Measurements from ENCODE around the gene TACSTD2.

DNA sequence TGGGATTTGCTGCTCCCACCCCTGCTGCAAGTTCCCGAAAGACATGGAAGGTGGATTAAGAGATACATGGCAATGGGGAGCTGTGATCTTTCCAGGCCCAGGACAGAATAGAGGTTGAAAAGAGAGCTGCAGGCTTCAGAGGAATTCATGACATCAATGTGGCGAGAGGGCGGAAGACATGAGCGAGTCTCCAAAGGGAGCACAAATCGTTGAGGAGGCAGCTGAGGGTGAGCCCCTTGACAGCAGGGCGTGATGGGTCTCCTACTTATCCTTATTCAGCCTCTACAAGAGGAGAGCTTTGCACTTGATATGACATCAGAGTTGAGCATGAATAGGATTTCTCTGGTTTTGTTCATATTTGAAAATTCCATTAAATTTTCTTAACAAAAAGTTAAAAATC, 45.5 kb upstream of the TACSTD2 start:
- TF ChIP-seq, protein P1, sequence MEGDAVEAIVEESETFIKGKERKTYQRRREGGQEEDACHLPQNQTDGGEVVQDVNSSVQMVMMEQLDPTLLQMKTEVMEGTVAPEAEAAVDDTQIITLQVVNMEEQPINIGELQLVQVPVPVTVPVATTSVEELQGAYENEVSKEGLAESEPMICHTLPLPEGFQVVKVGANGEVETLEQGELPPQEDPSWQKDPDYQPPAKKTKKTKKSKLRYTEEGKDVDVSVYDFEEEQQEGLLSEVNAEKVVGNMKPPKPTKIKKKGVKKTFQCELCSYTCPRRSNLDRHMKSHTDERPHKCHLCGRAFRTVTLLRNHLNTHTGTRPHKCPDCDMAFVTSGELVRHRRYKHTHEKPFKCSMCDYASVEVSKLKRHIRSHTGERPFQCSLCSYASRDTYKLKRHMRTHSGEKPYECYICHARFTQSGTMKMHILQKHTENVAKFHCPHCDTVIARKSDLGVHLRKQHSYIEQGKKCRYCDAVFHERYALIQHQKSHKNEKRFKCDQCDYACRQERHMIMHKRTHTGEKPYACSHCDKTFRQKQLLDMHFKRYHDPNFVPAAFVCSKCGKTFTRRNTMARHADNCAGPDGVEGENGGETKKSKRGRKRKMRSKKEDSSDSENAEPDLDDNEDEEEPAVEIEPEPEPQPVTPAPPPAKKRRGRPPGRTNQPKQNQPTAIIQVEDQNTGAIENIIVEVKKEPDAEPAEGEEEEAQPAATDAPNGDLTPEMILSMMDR (IDR thresholded peaks at IDR 0.05) = no peak
- TF ChIP-seq POLR2A (IDR thresholded peaks at IDR 0.05) = no peak
- TF ChIP-seq POLR2AphosphoS5 (IDR thresholded peaks at IDR 0.05) = no peak
